ENCODE results near the gene SETBP1.

- TF ChIP-seq EZH2 (IDR thresholded peaks at IDR 0.05; ENCODE audit: insufficient read depth, low read length) (no peak), CTCF (IDR thresholded peaks at IDR 0.05; ENCODE audit: insufficient read depth, low read depth, low read length) (no peak)
Observed at GRCh38 chr18:44819944-44820510, 139.3 kb downstream of the SETBP1 start.

All from astrocyte (in vitro differentiated cells and primary cell).